Bone marrow (tissue), 2 donors: ENCODE data around the gene RND3.

Experiments used
- DNase-seq, 2 donors: peaks; one replicate each; lab custom pipeline; 2025; lab: John Stamatoyannopoulos, UW

Gene RND3

DNA sequence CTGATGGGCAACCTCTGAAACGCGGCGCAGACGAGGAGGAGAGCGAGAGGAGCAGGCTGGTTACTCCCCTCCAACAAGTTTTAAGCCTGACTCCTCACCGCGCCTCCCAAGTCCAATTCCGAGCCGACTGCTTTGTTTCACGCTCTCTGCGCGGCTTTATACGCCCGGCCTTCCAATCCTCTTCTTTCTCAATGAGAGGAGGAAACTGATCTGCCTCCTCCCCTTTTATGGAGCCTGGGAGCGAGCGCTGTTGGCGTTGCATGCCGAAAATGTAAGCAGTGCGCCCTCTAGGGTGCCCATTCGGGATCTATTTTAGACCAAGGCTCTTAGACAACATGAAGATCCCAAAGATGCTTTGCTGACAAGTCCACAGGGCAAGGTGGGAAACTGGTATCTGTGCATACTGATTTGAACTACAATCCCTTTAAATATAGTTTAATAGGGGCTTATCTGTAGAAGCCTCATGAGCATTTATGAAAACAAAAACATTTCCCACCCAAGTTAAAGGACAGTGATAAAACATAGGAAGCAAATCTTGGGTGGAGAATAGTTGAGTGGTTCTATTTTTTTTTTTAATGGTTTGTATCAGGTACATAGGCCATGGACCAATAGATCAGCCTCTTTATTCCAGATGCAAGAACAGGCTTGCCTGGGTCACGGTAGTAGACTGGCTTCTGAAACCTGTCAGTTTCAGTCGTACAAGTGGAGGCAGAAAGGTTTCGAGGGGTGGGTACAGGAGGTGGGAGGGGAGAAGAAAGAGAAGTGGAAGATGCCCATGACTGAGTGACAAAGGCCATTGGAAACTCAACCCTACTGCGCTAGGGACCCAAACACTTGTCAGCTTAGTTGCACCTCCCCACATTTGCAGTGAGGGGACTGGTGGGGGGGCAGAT, at the start of gene RND3:
TSS of gene RND3 (minus strand) at position 131 of the 893 bp plus-strand sequence. CDS start 250 bp downstream, outside the sequence.
- peak in 1 of 2 donors; percentile 18 for DNase-seq

DNA sequence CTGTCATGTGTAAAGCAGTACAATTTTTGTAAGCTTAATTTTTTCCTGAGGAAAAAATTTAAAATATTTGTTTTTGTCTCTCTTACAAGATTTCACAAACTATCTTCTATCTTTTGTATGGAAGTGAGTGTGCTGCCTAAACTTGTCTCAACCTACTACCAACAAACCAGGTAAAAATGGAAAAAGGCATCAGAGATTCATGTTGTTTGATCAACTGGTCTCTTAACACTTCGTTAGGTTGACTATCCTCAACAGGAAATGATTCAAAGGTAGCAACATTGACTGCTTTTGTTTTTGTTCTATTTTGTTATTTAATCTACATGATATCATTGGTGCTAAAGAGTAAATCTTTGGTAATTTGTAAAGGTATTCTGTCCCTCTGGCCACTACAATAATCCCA, 47.7 kb upstream of the RND3 start:
- no peak for DNase-seq

DNA sequence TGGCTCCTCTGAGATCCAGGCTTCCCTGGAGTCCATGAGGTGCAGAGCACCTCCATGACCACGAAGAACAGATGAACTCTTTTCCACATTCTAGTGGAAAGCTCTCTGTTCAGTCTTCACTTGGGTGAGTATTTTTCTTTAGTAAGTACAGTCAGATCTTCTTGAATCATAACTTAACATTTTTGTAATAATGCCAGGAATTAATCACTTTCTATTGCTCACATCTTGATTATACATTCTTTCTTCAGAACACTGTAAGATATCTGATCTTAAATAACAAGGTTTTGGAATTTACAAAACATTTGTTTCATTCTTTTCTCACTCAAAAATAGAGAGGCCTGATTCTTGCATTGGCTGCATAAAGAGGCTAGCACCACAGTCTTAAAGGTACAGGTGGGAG, 45.4 kb upstream of the RND3 start:
- no peak for DNase-seq

GRCh38 chr2:150532020-150532419, 44.6 kb upstream of the RND3 start:
- DNase-seq = no peak

GRCh38 chr2:150531591-150531990, 44.1 kb upstream of the RND3 start:
- DNase-seq = no peak

GRCh38 chr2:150530168-150530567, 42.7 kb upstream of the RND3 start:
- DNase-seq = no peak

DNA sequence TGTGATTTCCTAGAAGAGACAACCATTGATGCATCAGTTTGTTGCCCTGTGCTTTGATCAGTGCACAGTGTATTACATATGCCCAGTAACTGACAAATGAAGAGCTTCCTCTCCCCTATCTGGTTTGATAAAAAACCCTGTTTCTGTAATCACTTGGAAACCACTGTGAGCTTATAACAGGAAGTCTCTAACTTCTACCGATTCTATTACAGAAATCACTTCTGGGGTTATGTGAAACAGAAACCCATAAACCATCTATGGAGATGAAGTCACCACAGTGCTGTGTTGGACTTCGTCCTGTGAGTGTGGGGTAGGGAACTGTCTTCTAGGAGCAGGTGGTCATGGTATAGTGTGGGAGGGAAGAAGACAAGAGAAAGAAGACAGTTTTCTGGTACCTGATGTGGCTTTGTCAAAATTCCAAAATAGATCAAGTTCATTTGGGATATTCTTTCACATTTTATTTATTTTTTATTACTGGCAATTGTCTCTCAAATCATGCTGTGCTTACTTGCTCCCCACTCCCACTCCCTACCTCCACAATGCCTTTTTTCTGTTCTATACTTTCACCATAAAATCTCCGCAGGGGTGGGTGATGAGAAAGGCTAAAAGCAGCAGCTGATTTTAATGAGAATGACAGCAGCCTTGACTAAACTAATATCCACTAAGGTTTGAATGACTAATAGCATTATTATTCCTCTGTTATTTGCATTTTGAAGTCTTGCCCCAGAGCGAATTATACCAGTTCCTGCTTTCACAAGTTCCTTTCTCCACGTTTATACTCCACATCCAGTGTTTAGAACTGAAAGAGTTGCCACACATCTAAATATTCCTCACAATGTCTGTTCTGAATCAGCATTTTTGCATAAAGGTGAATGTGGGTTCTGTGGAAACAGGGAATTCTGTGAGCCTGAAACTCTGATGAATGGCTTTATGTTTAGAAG, 41.7 kb upstream of the RND3 start:
- DNase-seq = no peak

DNA sequence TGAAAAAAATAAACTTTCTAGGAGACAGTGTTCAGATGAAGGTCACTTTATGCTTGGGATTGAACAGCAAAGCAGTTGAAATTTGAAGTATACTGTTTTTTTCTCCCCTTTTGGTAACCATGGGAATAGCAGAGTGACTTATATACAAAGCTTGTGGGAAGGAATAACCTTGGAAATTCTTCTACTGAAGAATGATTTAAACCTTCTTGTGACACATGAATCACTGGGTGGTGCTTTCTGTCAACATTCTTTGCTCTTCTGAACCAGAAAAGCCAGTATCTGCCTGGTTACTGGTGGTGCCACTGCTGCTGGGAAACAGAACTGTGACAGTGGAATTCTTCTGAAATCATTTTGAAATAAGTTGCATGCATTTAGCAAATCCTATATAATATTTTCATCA, 39.4 kb upstream of the RND3 start:
- no peak for DNase-seq

DNA sequence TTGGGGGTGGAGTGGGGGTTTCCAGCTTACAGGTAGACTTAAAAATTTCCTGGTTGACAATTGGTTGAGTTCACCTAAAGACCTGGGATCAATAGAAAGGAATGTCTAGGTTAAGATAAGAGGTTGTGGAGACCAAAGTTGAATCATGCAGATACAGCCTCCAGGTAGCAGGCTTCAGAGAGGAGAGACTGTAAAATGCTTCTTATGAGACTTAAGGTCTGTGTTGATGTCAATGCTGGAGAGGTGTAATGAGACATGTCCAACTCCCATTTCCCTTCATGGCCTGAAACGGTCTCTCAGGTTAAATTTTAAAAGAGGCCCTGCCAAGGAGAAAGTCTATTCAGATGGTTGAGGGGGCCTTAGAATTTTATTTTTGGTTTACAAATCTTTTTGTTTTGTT, 38.5 kb upstream of the RND3 start:
- no peak for DNase-seq

GRCh38 chr2:150522269-150522668, 34.8 kb upstream of the RND3 start:
- DNase-seq = no peak

DNA sequence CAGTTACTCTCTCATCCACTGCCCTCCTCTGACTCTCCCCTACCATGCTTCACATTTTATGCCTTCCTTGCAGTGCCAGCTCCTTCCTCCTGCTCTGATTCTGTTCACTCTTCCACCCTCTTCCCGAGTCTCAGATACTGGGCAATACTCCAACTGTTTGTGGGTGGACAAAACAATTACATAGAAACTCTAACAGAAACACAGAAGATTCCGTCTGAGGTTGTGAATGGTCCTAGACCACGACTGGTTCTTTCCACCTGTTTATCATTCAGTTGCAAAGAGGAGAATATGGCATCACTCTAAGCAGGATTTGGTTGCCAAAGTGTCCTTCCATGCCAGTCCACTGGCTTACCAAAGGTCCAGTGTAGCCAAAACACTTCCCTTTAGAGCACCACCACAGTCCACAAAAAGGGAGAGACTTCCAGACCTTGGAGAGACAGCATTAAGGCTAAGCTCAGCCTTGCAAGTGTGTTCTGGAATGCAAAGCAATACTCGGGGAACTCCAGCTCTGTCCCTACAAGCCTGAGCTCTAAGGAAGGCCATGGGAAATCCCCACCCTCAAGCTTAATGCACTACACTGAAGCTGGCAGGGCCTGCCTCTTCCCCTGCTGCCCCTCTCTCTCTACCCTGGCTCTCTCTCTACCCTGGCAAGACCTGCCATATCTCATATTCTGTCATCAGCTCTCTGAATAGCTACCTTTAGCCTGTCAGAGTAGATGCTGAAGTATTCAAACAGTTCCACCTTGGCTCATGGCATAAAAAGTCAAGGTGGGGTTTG, 33.6 kb upstream of the RND3 start:
- no peak for DNase-seq

DNA sequence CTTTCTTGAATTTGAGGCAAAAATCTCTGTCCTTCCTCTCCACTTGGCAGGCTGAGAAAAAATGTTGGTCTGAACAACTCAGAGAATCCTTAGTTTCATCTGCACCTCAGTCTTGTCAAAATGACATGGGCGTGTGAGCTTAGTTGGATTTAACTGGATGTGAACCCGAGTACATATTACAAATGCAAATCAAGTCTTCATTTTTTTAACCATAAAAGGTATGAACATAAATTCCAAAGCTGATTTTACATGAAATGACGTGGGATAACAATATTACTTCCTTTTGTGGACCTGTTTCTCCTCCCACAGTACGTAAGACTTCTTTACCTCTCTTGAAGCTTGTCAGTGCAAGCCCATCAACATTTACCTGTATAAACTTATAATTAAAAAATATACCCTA, 32.6 kb upstream of the RND3 start:
- no peak for DNase-seq

GRCh38 chr2:150517951-150518680, 30.6 kb upstream of the RND3 start:
- no peak for DNase-seq

DNA sequence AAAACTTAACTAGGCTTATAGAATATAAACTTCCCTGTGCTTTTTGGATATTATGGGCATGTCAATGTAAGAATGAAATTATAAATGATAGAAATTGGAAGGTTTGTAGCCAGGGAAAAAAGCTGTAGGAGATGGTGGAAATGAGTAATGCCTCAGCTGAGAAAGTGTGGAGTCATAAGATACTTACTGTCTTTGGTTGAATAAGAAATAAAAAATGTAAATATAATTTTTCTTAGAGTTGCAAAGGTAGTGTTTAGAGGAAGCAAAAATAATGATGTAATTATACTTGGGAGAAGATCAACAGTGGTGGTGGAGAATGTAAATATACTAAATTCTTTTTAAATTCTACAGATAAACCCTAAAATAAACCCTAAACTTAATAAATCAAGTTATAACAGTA, 26.2 kb upstream of the RND3 start:
- DNase-seq = no peak

GRCh38 chr2:150508497-150509137, 21.1 kb upstream of the RND3 start:
- no peak for DNase-seq

DNA sequence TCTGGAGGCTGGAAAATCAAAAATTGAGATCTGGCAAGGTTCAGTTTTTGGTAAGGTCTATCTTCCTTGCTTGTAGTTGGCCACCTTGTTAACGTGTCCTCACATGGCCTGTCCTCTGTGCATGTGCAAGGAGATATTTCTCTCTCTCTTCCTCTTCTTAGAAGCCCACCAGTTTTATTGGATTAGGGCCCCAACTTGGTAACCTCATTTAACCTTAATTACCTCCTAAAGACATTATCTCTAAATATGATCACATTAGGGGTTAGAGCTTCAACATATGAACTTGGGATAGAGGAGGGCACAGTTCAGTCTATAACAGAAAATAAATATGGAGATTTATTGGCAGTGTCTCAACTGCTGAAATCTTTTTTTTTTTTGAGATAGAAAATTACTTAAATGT, 19.6 kb upstream of the RND3 start:
- no peak for DNase-seq

DNA sequence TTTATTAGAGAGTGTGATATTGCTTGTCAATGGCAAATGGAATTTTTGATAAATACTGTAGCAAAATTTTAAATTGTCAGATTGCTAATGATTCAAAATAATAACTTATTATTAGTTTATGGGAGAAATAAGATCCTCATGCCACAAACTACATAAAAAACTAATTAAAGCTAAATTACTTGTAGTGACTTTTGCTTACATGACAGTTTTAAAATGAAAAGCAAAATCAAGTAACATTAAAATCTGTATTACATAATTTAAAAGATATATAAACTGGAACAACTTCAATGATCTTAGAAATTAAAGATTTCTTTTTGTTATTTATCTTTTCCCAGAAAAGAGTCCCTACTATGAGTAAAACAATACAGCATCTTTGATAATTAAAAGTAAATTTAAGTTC, 17.7 kb upstream of the RND3 start:
- DNase-seq = no peak

- no peak for DNase-seq
Observed at GRCh38 chr2:150495993-150496627, 8.6 kb upstream of the RND3 start.

DNA sequence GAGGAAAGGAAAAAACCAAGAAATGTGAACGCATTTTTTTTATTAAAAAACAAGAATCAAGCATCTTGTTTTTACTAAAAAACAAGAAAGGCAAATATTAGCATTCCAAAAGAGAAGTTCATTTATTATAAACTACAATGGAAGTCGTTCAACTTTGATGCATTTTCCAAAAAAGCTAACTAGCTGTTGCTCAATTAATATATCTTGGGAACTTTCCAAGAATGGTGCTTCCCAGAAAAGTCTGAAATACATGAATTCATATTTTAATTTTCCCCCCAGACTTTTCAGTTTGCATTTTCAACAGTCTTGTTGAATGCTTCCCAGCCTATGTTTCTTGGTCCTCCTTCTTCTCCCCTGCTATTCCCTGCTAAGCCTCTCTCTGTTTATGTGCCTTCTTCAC, 7.5 kb upstream of the RND3 start:
- DNase-seq = no peak

DNA sequence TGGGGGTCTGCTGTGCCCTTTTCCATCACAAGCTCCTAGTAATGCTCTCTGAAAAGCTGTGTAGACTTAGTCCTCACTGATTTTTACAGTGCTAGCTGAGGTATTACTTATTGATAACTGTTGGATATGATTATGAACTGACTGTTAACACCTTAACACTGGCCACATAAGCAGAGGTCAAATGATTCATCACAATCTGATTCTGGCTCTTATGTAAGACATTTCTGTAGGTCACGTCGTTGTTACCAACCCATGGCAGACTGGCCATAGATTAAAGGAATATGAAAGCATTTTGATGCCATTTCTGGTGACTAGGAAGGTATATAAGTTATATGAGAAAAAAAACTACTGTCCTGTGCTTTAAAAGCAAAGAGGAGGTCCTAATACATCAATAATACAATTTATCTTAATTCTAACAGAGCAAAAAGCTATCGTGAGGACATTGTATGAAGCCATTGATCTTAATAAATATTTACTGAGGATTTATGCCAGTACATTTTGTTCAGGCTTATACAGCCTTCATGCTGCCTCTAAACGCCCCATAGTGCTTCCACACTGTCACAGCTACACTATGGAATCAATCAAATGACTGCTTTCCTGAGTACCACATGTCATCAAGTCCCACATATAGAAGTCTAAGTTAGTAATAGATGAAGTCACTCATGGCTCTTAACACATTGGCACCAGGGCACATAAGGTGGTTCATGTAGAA, 6.9 kb upstream of the RND3 start:
- DNase-seq = no peak
